ENCODE data around the gene GPX1.
A peak's percentile ranks its signal among the peaks of the same experiment; 100 is the strongest.
"Not testable (repeated sequence)": the region's sequence is repeated elsewhere in the genome, so short reads cannot be mapped to it uniquely, and the experiment has no call there.

Gene GPX1

GRCh38 chr3:49357443-49358216 lies 523 bp downstream of the GPX1 start:
- peak; percentile 51 for DNase-seq

GRCh38 chr3:49357095-49357442 lies 1.1 kb downstream of the GPX1 start:
- DNase-seq: peak; percentile 8

DNA sequence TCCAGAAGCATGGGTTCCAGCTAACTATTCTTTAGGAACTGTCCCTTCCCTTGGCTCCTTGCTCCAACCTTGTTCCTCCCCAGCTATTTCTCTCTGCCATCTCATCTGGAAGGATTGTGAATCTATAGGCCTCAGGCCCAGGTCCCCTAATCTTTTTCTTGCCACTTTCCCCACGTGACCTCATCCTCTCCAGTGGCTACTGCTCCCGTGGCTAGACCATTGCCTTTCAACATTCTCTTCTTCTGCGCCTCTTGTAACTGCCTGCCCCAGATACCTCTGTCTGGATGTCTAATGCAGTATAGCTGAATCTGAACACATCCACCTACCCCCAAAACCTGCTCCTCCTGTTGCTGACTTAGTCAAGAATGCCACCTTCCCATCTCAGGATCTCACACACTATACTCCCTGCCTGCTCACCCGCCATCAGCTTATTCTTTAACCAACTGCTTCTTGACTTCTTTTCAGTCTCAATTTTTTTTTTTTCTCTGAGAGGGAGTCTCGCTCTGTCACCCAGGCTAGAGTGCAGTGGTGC lies 5.2 kb downstream of the GPX1 start:
- DNase-seq: no peak

DNA sequence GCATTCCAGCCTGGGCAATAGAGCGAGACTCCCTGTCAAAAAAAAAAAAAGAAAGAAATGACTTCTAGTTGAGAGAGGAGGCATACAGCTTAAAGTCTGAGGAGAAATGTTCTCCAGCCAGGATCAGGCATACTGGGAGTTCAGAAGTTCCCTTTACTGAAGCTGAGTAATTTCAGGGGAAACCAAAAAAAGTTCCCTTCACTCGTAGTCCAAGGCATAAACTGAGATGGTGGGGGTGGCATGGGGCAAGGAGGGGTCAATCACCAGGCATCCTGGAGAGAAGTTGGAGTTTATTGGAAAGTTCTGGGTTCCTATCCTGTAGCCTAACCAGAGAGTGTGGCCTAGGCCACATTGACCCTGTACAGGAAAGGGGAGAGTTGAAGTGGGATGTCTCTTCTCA lies 5.9 kb downstream of the GPX1 start:
- DNase-seq: no peak

DNA sequence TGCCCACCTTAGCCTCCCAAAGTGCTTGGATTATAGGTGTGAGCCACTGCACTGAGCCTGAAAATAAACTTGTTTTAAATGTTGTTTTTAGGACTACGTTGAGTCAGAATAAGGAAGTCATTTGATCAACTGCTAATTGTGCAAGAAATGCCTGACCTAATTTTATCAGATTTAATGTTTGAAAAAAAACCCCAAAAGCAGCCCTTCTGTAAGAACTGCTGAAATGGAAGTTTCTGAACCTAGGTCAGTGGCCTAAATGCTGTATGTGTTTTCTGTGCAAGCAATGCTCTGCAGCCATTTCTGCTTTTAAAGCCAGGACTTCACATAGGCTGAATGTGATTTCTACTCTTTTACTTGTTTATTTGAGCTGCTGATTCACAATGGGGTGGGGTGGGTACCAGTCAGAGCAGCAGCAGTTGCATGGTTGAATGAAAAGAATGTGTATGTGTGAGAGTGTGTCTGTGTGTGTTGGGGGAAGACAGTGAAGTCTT lies 6.6 kb downstream of the GPX1 start:
- no peak for DNase-seq

DNA sequence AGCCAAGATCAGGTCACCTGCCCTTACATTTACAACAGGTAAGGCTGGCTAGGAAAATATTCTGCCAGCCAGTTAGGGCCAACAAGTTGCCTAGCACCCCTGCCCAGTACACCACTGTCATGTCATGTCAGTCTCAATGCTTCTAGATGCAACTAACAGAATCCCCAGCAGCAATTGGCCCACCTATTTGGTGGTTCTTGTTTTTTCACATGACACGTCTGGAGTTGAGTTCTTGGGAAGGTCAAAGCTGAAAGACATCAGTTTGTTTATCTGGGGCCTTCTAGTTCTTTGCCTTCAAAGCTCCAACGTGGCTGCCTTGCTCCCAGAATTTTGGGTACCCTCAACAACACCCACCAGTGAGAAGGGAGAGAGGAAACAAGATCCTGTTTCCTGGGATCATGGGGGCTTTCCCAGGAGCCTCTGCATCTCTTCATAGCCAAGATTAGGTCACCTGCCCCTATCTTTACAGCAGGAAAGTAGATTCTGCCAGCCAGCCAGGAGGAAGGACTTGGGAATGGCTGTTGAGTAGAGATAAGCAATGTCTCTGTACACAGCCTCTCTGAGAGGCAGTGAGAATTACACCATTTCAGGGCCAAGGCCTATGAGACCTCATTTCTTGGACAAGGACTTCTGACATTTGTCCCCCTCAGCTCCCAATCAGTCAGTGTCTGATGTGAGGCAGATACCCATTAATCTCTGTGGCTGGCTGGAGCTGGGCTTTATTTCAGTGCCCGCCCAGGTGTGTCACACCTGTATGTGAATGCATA lies 8.6 kb downstream of the GPX1 start:
- DNase-seq: no peak

GRCh38 chr3:49348361-49348760 lies 9.8 kb downstream of the GPX1 start:
- DNase-seq: not testable (repeated sequence)

GRCh38 chr3:49346797-49347251 lies 11.3 kb downstream of the GPX1 start:
- DNase-seq: no peak

DNA sequence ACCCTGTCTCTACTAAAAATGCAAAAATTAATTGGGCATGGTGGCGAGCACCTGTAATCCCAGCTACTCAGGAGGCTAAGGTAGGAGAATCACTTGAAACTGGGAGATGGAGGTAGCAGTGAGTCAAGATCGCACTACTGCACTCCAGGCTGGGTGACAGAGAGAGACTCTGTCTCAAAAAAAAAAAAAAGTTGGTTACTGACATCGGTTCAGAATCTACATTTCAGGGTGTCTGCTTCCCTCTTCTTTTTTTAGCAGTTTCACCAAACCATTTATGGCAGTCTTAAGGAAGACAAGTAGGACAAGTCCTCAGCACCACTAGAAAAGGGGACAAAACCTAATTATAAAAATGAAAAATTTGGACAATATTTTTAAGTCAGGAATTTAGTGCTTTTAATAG lies 15.0 kb downstream of the GPX1 start:
- DNase-seq: no peak

- DNase-seq: no peak
These were observed 16.2 kb downstream of the GPX1 start for GRCh38 chr3:49341996-49342395.

GRCh38 chr3:49339941-49340800 lies 18.0 kb downstream of the GPX1 start, which contains the start of gene USP4:
Gene USP4, minus strand, starts transcription at chr3:49340053. Its CDS starts 29 bp downstream, at chr3:49340024.
- DNase-seq: peak; percentile 91

DNA sequence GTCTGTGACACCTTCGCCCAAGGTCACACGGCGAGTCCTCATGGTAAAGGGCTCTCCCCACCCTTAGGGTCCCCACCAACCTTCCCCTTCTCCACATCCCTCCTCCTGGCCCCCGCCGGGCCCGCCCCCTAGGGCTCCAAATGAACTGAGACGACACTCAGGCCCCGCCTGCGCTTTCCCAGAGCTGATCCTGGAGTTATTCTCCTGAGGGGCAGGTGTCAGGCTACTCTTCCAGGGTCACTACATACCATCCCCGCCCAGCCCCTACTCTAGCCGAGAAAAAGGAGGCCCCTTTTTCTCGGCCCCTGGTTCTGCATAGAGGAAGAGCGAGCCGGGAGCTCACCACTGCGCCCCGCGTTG lies 18.6 kb downstream of the GPX1 start:
- DNase-seq: no peak

- DNase-seq: no peak
These were observed 24.1 kb downstream of the GPX1 start for GRCh38 chr3:49333916-49334633.

DNA sequence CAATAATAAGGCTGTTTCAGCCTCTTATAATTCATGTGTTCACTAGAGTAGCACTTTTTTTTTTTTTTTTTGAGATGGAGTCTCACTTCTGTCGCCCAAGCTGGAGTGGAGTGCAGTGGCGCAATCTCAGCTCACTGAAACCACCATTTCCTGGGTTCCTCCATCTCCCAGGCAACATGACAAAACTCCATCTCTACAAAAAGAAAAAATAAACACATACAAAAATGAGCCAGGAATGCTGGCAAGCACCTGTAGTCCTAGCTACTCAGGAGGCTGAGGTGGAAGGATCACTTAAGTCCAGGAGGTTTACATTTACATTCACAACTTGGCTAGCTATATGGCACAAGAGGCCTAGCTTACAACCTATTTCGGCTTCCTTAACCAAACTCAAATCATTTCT lies 25.1 kb downstream of the GPX1 start:
- peak; percentile 35 for DNase-seq

DNA sequence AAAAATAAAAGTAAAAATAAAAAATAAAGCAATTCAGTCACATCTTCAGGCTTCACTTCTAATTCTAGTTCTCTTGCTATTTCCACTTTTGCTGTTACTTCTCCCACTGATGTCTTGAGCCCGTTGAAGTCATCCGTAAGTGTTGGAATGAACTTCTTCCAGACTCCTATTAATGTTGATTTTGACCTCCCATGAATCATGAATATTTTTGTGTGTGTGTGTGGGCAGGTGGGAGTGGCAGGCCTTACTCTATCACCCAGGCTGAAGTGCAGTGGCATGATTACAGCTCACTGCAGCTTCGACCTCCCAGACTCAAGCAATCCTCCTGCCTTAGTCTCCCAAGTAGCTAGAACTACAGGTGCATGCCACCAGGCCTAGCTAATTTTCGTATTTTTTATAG lies 29.0 kb downstream of the GPX1 start:
- DNase-seq: no peak

GRCh38 chr3:49328350-49328749 lies 29.8 kb downstream of the GPX1 start:
- DNase-seq: not testable (repeated sequence)

GRCh38 chr3:49327485-49327884 lies 30.7 kb downstream of the GPX1 start:
- no peak for DNase-seq

- DNase-seq: no peak
These were observed 33.4 kb downstream of the GPX1 start for GRCh38 chr3:49324768-49325167.

GRCh38 chr3:49316696-49317457 lies 41.3 kb downstream of the GPX1 start:
- no peak for DNase-seq

DNA sequence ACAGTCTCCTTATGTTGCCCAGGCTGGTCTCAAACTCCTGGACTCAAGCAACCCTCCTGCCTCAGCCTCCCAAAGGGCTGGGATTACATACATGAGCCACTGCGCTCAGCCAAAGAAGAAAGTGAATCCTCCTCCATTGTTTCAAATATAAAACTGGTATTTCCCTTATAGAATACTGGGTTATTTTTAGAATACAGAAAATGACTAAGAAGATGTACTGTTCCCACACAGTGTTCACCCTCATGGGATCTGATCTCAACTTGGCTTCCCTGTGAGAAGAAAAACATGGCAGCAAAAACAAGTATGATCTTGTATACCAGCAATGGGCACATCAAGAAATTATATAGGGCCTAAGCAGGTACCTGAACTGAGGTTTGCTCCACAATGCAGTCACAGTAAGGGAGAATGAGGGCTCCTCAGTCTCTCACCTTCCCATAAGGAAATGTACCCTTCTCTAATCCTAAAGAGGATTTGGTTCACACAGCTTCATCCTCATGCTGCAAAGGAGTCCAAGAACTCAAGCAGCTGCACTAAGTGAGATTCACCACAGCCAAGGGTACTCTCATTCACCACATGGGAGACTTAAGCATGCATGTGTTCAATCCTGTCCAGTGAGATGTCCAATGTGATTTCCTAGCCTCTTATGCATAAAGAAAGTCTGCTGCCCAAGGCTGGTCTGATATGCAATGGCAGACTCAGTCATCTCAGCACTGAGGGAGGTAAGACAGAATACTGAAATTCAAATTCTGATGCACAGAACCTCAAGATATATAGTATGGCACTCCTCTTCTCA lies 44.1 kb downstream of the GPX1 start:
- DNase-seq: no peak
